Natural killer cell (primary cell): ENCODE data around the gene KCTD17. TPM values are rescaled to one million over a fixed set of nuclear protein-coding genes. Genes with fewer than 3 reads are reported as not detected.

Experiments used
- ATAC-seq, 3 donors: fragments of 150-1000 bp in 2 of 3; fragments of 200-7000 bp in 1 of 3; cut with Tn5 transposase; 1 replicate in 1 of 3; 2 replicates in 2 of 3; pipeline ENCODE4 v1.10.0; 2021; ENCODE audit warnings: mild to moderate bottlenecking in 2 of 3, moderate library complexity in 2 of 3
- DNase-seq, 2 donors: peaks; one replicate each; pipeline versions ENCODE4 v3.0.0 to v3.0.0-alpha.2; 2013 to 2021; ENCODE audit warnings: mixed read lengths in 1 of 2
- H3K27ac ChIP-seq: one replicate; pipeline ENCODE4 v1.5.1; 2013; ENCODE audit warnings: mild to moderate bottlenecking, low read length
- H3K27me3 ChIP-seq: one replicate; pipeline ENCODE4 v1.6.1; 2013; ENCODE audit warnings: low read length; ENCODE audit not compliant: control insufficient read depth, insufficient read depth
- H3K36me3 ChIP-seq: one replicate; pipeline ENCODE4 v1.6.1; 2013; ENCODE audit warnings: low read length; ENCODE audit not compliant: control insufficient read depth, insufficient read depth
- H3K4me1 ChIP-seq: one replicate; pipeline ENCODE4 v1.6.1; 2013; ENCODE audit warnings: low read length; ENCODE audit not compliant: control insufficient read depth, insufficient read depth
- H3K4me3 ChIP-seq: one replicate; pipeline ENCODE4 v1.5.1; 2013; ENCODE audit warnings: low read length
- H3K9me3 ChIP-seq: one replicate; pipeline ENCODE4 v1.6.1; 2013; ENCODE audit warnings: low read length; ENCODE audit not compliant: control insufficient read depth, insufficient read depth
- H3K27ac Mint-ChIP-seq, 2 donors: one replicate each; pipeline ENCODE4 v1.8.0; 2022; ENCODE audit warnings: mild to moderate bottlenecking in 2 of 2, mixed read lengths in 2 of 2, moderate library complexity in 1 of 2
- H3K27me3 Mint-ChIP-seq, 2 donors: one replicate each; pipeline ENCODE4 v1.8.0; 2022; ENCODE audit warnings: low read depth in 2 of 2, mixed read lengths in 2 of 2
- H3K36me3 Mint-ChIP-seq: one replicate; pipeline ENCODE4 v1.8.0; 2022; ENCODE audit warnings: mixed read lengths
- H3K4me1 Mint-ChIP-seq, 2 donors: one replicate each; pipeline ENCODE4 v1.8.0; 2022; ENCODE audit warnings: mixed read lengths in 2 of 2
- H3K4me3 Mint-ChIP-seq: one replicate; pipeline ENCODE4 v1.8.0; 2022; ENCODE audit warnings: mild to moderate bottlenecking, moderate library complexity, mixed read lengths
- H3K9me3 Mint-ChIP-seq, 2 donors: one replicate each; pipeline ENCODE4 v1.8.0; 2022; ENCODE audit warnings: mixed read lengths in 2 of 2
- WGBS: methylation state at CpG from one replicate; pipeline ENCODE4 v1.1.7; 2013; ENCODE audit warnings: missing lambda C conversion rate; ENCODE audit not compliant: insufficient coverage; 5-methylcytosine and 5-hydroxymethylcytosine counted together
- intact Hi-C: fragments of 100-400 bp; cut with micrococcal nuclease; formaldehyde crosslinking; loops from one replicate; pipeline ENCODE4 v1.14.2; 2022
- total RNA-seq, 4 donors: library from RNA; stranded (reverse); fragments of 120-200 nt in 1 of 4; gene quantifications; one replicate each; pipeline versions ENCODE4 v1.2.3 to v1.2.4, GENCODE V29; 2013 to 2022
- TF ChIP-seq, protein P1 (sequence below): fragments of 200-600 bp; IDR thresholded peaks from one replicate; pipeline ENCODE4 v1.8.0; 2022; ENCODE audit warnings: antibody characterized with exemption

KCTD17 gene
- total RNA-seq, 3 donors from 2014 or later (not counting 1 experiment from before 2014, with no cell fraction given): 21.3 to 29.4 (median 22.9) TPM

GRCh38 chr22:37054600-37055365, 3.2 kb downstream of the KCTD17 start:
- Histone ChIP-seq H3K4me1 (peaks cover 25% of the 10 kb centered on the region), H3K27me3 (no peaks in the 10 kb centered on the region), H3K27ac (no peak overlapping the region), H3K36me3 (peaks cover 20% of the 10 kb centered on the region), H3K4me3 (no peak overlapping the region), H3K9me3 (no peaks in the 10 kb centered on the region)
- intact Hi-C loops: no loop called here
- ATAC-seq: no peak
- peaks cover 0 to 9% of the 10 kb centered on the region in 2 donors for H3K4me1 Mint-ChIP-seq
- no peaks in the 10 kb centered on the region for H3K36me3 Mint-ChIP-seq
- DNase-seq: no peak
- TF ChIP-seq, protein P1, sequence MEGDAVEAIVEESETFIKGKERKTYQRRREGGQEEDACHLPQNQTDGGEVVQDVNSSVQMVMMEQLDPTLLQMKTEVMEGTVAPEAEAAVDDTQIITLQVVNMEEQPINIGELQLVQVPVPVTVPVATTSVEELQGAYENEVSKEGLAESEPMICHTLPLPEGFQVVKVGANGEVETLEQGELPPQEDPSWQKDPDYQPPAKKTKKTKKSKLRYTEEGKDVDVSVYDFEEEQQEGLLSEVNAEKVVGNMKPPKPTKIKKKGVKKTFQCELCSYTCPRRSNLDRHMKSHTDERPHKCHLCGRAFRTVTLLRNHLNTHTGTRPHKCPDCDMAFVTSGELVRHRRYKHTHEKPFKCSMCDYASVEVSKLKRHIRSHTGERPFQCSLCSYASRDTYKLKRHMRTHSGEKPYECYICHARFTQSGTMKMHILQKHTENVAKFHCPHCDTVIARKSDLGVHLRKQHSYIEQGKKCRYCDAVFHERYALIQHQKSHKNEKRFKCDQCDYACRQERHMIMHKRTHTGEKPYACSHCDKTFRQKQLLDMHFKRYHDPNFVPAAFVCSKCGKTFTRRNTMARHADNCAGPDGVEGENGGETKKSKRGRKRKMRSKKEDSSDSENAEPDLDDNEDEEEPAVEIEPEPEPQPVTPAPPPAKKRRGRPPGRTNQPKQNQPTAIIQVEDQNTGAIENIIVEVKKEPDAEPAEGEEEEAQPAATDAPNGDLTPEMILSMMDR: no peak
- 96% methylated on average over 20 of the region's 20 CpGs for WGBS
- H3K27me3 Mint-ChIP-seq: no peaks in the 10 kb centered on the region
- H3K27ac Mint-ChIP-seq: no peak overlapping the region
- no peaks in the 10 kb centered on the region for H3K9me3 Mint-ChIP-seq
- no peak overlapping the region for H3K4me3 Mint-ChIP-seq

DNA sequence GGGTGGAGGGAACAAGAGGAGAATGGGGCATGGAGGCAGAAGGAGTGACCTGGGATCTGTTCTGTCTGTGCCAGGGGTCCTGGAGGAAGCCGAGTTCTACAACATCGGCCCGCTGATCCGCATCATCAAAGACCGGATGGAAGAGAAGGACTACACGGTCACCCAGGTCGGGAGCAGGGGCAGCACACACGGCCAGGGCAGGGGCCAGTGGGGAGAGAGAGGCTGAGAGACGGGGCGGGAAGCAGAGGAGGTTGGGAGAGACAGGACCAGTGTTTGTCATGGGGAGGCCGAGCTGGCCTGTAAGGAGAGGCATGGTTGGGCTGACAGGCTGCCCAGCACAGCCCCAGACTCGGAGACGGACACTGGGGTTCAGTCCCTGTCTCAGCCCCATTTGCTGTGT, 4.7 kb downstream of the KCTD17 start:
- no peak overlapping the region for H3K27ac Mint-ChIP-seq
- H3K9me3 ChIP-seq: no peaks in the 10 kb centered on the region
- WGBS: 97% methylated on average over 13 of the region's 13 CpGs
- no peak overlapping the region for H3K4me3 ChIP-seq
- DNase-seq (no peak), ATAC-seq (no peak)
- no peaks in the 10 kb centered on the region for H3K36me3 Mint-ChIP-seq
- TF ChIP-seq, protein P1: no peak
- H3K4me1 ChIP-seq: peaks cover 24% of the 10 kb centered on the region
- no peaks in the 10 kb centered on the region for H3K27me3 Mint-ChIP-seq
- no peaks in the 10 kb centered on the region for H3K27me3 ChIP-seq
- H3K27ac ChIP-seq: no peak overlapping the region
- H3K4me3 Mint-ChIP-seq: no peak overlapping the region
- peaks cover 0 to 9% of the 10 kb centered on the region in 2 donors for H3K4me1 Mint-ChIP-seq
- H3K36me3 ChIP-seq: peaks cover 23% of the 10 kb centered on the region
- no peaks in the 10 kb centered on the region for H3K9me3 Mint-ChIP-seq
- intact Hi-C loops: no loop called here

- Histone ChIP-seq H3K27ac (no peak overlapping the region), H3K4me3 (no peak overlapping the region), H3K4me1 (peaks cover 18% of the 10 kb centered on the region), H3K27me3 (no peaks in the 10 kb centered on the region), H3K36me3 (peaks cover 23% of the 10 kb centered on the region), H3K9me3 (no peaks in the 10 kb centered on the region)
- intact Hi-C loops: no loop called here
- TF ChIP-seq, protein P1: no peak
- no peak overlapping the region for H3K27ac Mint-ChIP-seq
- no peaks in the 10 kb centered on the region for H3K27me3 Mint-ChIP-seq
- DNase-seq (no peak), ATAC-seq (no peak)
- H3K4me1 Mint-ChIP-seq: peaks cover 0 to 6% of the 10 kb centered on the region in 2 donors
- no peaks in the 10 kb centered on the region for H3K9me3 Mint-ChIP-seq
- WGBS: 85% methylated on average over 9 of the region's 9 CpGs
- no peaks in the 10 kb centered on the region for H3K36me3 Mint-ChIP-seq
- no peak overlapping the region for H3K4me3 Mint-ChIP-seq
Measured at GRCh38 chr22:37057226-37057625, 5.7 kb downstream of the KCTD17 start.
